IPS-11a (cell line): ENCODE results near the gene RINL.
"Not testable (repeated sequence)": the region's sequence is repeated elsewhere in the genome, so short reads cannot be mapped to it uniquely, and the experiment has no call there.

Experiments
- H3K4me3 ChIP-seq: one replicate; pipeline ENCODE4 v1.5.1; 2013; ENCODE audit warnings: low read depth, low read length, control low read depth

RINL gene

GRCh38 chr19:38905620-38906019 is 27.5 kb upstream of the RINL start:
- H3K4me3 ChIP-seq: no peak overlapping the region

- no peak overlapping the region for H3K4me3 ChIP-seq
Measured at GRCh38 chr19:38904581-38905539, 26.8 kb upstream of the RINL start.

- no peak overlapping the region for H3K4me3 ChIP-seq
Measured at GRCh38 chr19:38901683-38902082, 23.6 kb upstream of the RINL start.

GRCh38 chr19:38900743-38901190 is 22.7 kb upstream of the RINL start:
- peak overlapping the region; percentile 78 for H3K4me3 ChIP-seq

- peak overlapping the region; percentile 78 for H3K4me3 ChIP-seq
Measured at GRCh38 chr19:38900202-38900629, 22.1 kb upstream of the RINL start.

- H3K4me3 ChIP-seq: peak within 1 kb of the TSS; percentile 78
Measured at GRCh38 chr19:38899447-38900201, 21.5 kb upstream of the RINL start, which contains the start of the genes NFKBIB and SIRT2. NFKBIB (plus strand) TSS chr19:38899969; CDS start chr19:38900033, 64 bp downstream. SIRT2 (minus strand) TSS chr19:38899618; CDS start chr19:38899521, 97 bp downstream.

GRCh38 chr19:38898788-38899446 is 20.8 kb upstream of the RINL start:
- H3K4me3 ChIP-seq: peak overlapping the region; percentile 78

- H3K4me3 ChIP-seq: no peak overlapping the region
Measured at GRCh38 chr19:38894968-38895367, 16.9 kb upstream of the RINL start.

- no peak overlapping the region for H3K4me3 ChIP-seq
Measured at GRCh38 chr19:38893341-38893771, 15.3 kb upstream of the RINL start.

- H3K4me3 ChIP-seq: no peak overlapping the region
Measured at GRCh38 chr19:38892841-38893240, 14.8 kb upstream of the RINL start.

- no peak overlapping the region for H3K4me3 ChIP-seq
Measured at GRCh38 chr19:38891771-38892170, 13.7 kb upstream of the RINL start.

- H3K4me3 ChIP-seq: no peak overlapping the region
Measured at GRCh38 chr19:38890686-38891085, 12.6 kb upstream of the RINL start.

GRCh38 chr19:38889803-38890202 is 11.7 kb upstream of the RINL start:
- no peak overlapping the region for H3K4me3 ChIP-seq

GRCh38 chr19:38888876-38889275 is 10.8 kb upstream of the RINL start:
- no peak overlapping the region for H3K4me3 ChIP-seq

- H3K4me3 ChIP-seq: not testable (repeated sequence)
Measured at GRCh38 chr19:38884691-38885090, 6.6 kb upstream of the RINL start.

- H3K4me3 ChIP-seq: no peak overlapping the region
Measured at GRCh38 chr19:38883286-38883685, 5.2 kb upstream of the RINL start.

GRCh38 chr19:38880882-38881609 is 3.0 kb upstream of the RINL start:
- H3K4me3 ChIP-seq: no peak overlapping the region

- no peak overlapping the region for H3K4me3 ChIP-seq
Measured at GRCh38 chr19:38880076-38880881, 2.2 kb upstream of the RINL start.

GRCh38 chr19:38879400-38879751 is 1.3 kb upstream of the RINL start:
- H3K4me3 ChIP-seq: no peak overlapping the region
